Left ventricle myocardium inferior (tissue), 1 donor: ENCODE measurements around the gene OR9I1. TPM values are rescaled to one million over a fixed set of nuclear protein-coding genes. Genes with fewer than 3 reads are reported as not detected.

ENCODE experiments used
- DNase-seq: peaks from one replicate; pipeline ENCODE4 v3.0.0-alpha.2; 2020
- H3K27ac ChIP-seq: fragments of 200-600 bp; replicated peaks from 2 replicates; pipeline ENCODE4 v1.8.0; 2021
- H3K27me3 ChIP-seq: fragments of 200-600 bp; 2 replicates; pipeline ENCODE4 v1.8.0; 2021; ENCODE audit warnings: low read depth
- H3K36me3 ChIP-seq: fragments of 200-600 bp; 2 replicates; pipeline ENCODE4 v1.8.0; 2021
- H3K4me1 ChIP-seq: fragments of 200-600 bp; 2 replicates; pipeline ENCODE4 v1.8.0; 2021
- H3K4me3 ChIP-seq: fragments of 200-600 bp; 2 replicates; pipeline ENCODE4 v1.8.0; 2021; ENCODE audit warnings: mild to moderate bottlenecking, moderate library complexity
- H3K9me3 ChIP-seq: fragments of 200-600 bp; replicated peaks from 2 replicates; pipeline ENCODE4 v1.8.0; 2021
- CTCF ChIP-seq: fragments of 200-600 bp; IDR thresholded peaks from 2 replicates; pipeline ENCODE4 v1.8.0; 2021; ENCODE audit warnings: antibody characterized with exemption, mild to moderate bottlenecking, borderline replicate concordance
- intact Hi-C: fragments of 100-400 bp; cut with micrococcal nuclease; formaldehyde crosslinking; loops from one replicate; pipeline ENCODE4 v1.11.0; 2022
- total RNA-seq: library from RNA; stranded (reverse); fragmentation: NEBNext Ultra II Directional; extraction: Animal tissue kit (Norgen Biotek cat#: 25700); gene quantifications from one replicate; pipeline ENCODE4 v1.2.1, GENCODE V29; 2021
- donor health status: DM: no; HTN: yes; CAD: no; lungs with severe emphysema.

OR9I1 gene
- total RNA-seq, 1 donor from 2014 or later: not detected

DNA sequence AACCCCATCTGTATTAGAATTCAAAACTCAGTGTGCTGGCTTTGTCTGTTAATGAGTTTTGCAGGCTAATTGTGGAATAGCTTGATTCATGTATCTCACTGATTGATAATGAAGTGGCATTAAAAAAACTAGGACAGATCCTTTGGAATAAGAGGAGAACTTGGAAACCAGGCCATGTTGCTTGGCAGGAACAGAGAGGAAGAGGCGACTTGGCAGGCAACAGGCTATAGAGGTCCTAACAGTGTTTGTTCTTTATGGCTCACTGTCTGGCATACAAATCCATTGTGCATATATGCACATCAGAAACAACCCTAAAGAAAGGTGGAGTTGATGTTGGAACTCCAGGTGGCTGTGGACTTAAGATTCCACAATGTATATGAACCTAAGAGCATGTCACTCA lies 17.4 kb upstream of the OR9I1 start:
- H3K27ac ChIP-seq: no peak overlapping the region
- DNase-seq: no peak
- intact Hi-C loops: no loop called here
- no peaks in the 10 kb centered on the region for H3K36me3 ChIP-seq
- H3K27me3 ChIP-seq: no peaks in the 10 kb centered on the region
- H3K4me1 ChIP-seq: no peaks in the 10 kb centered on the region
- no peak overlapping the region for H3K4me3 ChIP-seq
- no peaks in the 10 kb centered on the region for H3K9me3 ChIP-seq
- no peak for TF ChIP-seq CTCF

DNA sequence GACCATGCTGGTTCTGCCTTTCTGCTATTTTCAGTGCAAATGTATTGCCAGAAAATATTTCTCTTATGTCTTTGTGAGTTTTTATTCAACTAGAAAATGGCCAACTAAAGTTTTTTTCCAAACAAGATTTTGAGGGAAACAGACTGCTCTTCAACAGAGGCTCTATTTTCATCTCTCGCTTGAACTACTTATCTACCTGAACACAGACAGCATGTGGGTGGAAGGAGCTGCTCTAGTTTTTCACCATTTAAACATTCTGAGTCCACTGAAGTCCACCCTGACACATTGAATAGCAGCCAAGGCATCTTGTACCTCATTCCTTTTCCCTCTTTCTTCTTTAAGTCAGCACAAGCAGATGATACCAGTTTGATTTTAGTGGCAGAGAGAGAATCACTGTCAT lies 9.8 kb upstream of the OR9I1 start:
- H3K36me3 ChIP-seq: no peaks in the 10 kb centered on the region
- H3K4me1 ChIP-seq: no peaks in the 10 kb centered on the region
- H3K27ac ChIP-seq: no peak overlapping the region
- no peak overlapping the region for H3K4me3 ChIP-seq
- no peaks in the 10 kb centered on the region for H3K27me3 ChIP-seq
- no peak for TF ChIP-seq CTCF
- DNase-seq: no peak
- no peaks in the 10 kb centered on the region for H3K9me3 ChIP-seq
- intact Hi-C loops: no loop called here

GRCh38 chr11:58134151-58134550 lies 8.8 kb upstream of the OR9I1 start:
- H3K9me3 ChIP-seq: no peaks in the 10 kb centered on the region
- no peak overlapping the region for H3K4me3 ChIP-seq
- no peak for TF ChIP-seq CTCF
- H3K36me3 ChIP-seq: no peaks in the 10 kb centered on the region
- no peaks in the 10 kb centered on the region for H3K27me3 ChIP-seq
- no peak overlapping the region for H3K27ac ChIP-seq
- no peak for DNase-seq
- intact Hi-C loops: no loop called here
- H3K4me1 ChIP-seq: no peaks in the 10 kb centered on the region

- no peaks in the 10 kb centered on the region for H3K4me1 ChIP-seq
- no peak for DNase-seq
- TF ChIP-seq CTCF: no peak
- H3K27ac ChIP-seq: no peak overlapping the region
- H3K9me3 ChIP-seq: no peaks in the 10 kb centered on the region
- intact Hi-C loops: no loop called here
- H3K4me3 ChIP-seq: no peak overlapping the region
- no peaks in the 10 kb centered on the region for H3K36me3 ChIP-seq
- no peaks in the 10 kb centered on the region for H3K27me3 ChIP-seq
Observed at GRCh38 chr11:58133309-58134076, 8.2 kb upstream of the OR9I1 start.

DNA sequence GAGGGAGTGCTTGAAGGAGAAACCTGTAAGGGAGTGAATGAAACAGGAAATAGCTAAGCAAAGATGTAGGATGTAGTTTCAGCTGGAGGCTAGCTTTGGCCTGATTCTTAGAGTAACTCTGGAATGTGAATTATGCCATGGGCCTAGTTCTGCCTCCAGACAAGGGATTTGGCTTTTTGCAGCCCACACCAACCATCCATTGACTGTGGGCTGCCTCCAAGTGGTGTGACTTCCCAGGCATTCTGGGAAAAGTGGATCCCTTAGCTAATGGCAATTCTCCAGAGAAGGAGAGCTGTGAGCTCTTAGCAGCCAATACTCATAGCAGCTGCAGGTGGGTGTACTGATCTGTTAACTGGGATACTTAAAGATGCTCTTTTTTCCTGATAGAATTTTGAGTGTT lies 2.0 kb upstream of the OR9I1 start:
- H3K27ac ChIP-seq: no peak overlapping the region
- H3K4me1 ChIP-seq: no peaks in the 10 kb centered on the region
- H3K36me3 ChIP-seq: no peaks in the 10 kb centered on the region
- DNase-seq: no peak
- no peak overlapping the region for H3K4me3 ChIP-seq
- TF ChIP-seq CTCF: no peak
- no peaks in the 10 kb centered on the region for H3K9me3 ChIP-seq
- intact Hi-C loops: no loop called here
- H3K27me3 ChIP-seq: no peaks in the 10 kb centered on the region
